ENCODE measurements around the gene ZNF322.
"Not testable (repeated sequence)": the region's sequence is repeated elsewhere in the genome, so short reads cannot be mapped to it uniquely, and the experiment has no call there.

The ZNF322 gene
- 6.7 to 11.0 reads per million in 2 experiments for total RNA-seq

DNA sequence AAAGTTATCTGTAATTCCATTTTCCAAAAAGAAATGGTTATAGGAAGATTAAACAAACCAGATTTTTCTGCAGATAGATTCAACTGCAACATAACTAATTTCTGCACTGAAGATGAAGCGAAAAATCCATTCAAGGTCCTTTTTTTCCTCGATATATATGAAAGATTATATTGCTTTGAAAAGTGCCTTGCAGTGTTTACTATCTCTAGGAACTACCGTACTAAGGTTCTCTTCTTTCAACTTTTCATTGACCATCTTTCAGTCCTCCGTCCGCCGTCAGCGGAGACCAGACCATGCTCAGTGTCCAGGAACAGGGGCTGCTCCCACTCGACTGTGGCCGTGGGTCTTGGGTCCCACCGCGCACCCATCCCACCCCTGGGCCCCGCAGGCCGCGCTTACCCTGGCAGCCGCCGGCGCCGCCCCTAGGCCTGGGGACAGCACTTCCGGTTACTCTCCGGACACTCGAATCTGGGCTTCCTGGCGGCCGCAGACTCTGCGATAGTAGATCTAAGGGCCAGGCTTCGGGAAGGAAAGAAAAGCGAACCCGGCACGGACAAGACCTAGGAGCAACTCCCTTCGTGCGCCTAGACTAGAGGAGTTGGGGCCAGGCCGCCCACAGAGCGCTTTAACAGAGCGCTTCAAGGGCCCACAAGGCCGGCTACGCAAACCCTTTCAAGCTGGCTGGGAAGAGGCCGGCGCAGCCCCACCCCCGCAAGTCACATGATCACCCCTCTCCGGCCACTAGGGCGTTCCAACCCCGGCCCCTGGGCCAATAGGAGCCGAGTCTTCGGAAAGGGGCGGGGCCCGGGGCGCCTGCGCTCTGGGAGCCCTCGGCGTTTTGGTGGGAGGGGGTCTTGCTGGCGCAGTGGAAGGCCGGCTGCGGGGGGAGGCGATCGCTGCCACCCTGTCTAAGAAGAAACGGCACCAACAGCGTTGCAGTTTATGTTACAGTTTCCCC, at the start of gene ZNF322:
Gene ZNF322 (minus strand): TSS at position 705 of the 958 bp plus-strand sequence. CDS start 21,193 bp downstream, outside the sequence.
- peak; percentile 73 for DNase-seq (ENCODE audit: low read depth)

- DNase-seq (ENCODE audit: low read depth): not testable (repeated sequence)
Observed at GRCh38 chr6:26705780-26706179, 46.2 kb upstream of the ZNF322 start.

DNA sequence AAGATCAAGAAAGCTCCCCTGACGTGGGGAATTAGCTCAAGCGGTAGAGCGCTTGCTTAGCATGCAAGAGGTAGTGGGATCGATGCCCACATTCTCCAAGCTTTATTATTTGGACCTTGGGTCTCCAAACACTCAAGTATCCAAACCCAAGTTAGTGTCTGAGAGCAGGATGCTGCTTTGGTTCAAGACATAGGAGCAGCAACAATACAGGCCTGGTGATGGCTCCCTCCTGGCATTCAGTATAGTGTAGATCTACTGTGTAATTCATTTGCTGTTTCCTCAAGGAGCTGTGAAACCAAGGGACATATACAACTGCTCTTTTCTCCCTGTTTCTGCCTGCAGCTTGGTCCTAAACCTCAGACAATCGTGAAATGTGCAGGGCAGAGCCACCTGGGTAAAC, 45.8 kb upstream of the ZNF322 start:
- not testable (repeated sequence) for DNase-seq (ENCODE audit: low read depth)

DNA sequence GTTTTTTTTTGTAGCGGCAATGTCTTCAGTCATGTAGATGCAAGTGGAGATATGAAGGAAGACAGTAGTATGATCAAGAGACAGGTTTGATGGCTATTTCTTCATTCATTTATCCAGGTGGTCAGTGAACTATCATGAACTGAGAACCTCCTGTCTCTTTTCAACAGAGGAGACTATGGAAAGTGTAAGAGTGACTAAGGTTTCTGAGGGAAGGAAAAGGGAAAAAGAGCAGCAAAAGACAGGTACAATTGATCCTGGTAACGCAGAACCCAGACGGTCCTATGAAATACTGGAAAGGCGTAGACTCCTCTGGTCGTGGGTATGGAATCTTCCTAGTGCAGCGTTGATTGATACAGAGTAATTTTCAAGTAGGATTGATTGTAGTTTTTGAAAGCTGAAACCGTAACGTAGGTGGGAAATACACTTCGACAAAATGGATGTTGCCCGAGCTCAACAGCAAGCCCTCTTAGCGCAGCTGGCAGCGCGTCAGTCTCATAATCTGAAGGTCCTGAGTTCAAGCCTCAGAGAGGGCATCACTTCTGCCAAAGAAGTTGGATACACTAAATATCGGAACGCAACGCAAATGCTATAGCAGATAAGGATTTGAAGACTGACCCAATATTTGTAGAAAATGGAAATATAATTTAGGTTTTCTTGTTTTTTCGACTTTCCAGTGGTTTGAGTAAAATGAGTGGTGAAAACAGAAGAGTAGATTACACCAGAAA, 41.6 kb upstream of the ZNF322 start:
- not testable (repeated sequence) for DNase-seq (ENCODE audit: low read depth)

- DNase-seq (ENCODE audit: low read depth): not testable (repeated sequence)
Observed at GRCh38 chr6:26697496-26697895, 38.0 kb upstream of the ZNF322 start.

DNA sequence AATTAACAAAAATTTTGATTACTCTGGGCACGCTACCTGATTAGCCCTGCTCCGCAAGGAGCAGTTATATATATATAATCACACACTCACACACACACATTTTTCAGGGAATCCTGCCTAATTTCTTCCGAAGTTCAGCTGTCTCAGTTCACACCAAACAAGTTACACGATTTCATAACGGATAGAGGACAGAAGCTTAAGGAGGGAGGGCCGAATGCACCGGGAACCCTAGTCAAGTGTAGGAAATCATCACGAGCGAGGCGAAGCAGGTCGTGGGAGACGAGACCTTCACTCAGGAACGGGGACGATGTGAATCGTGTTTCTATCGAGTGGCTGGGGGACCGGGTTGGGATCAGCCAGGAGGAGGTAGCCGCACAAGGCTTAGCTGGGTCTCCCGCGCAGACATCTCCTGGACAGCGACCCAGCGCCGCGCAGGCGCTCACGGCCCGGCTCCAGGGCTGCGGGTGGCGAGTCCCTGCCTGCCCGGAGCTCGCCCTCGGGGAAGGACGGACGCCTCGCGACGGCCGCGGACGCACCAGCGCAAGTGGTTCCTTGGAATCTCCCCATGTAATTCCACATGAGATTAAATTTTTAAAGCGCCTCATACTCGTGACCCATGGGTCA, 29.9 kb upstream of the ZNF322 start:
- not testable (repeated sequence) for DNase-seq (ENCODE audit: low read depth)

DNA sequence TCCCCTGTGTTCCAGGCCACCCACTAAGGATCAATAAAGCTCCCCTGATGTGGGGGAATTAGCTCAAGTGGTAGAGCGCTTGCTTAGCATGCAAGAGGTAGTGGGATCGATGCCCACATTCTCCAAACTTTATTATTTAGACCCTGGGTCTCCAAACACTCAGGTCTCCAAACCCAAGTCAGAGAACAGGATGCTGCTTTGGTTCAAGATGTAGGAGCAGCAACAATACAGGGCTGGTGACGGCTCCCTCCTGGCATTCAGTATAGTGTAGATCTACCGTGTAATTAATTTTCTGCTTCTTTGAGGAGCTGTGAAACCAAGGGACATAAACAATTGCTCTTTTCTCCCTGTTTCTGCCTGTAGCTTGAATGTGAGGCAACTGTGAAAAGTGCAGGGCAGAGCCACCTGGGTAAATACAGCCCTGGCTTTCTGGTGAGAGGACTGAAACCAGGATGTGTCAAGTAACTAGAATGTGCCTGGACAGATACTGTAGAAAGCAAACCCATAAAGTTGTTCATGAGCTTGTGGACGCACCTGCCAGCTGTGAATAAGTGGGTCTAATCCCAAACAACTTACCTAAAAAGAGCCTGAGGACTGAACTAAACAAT, 23.0 kb upstream of the ZNF322 start:
- DNase-seq (ENCODE audit: low read depth): not testable (repeated sequence)

- not testable (repeated sequence) for DNase-seq (ENCODE audit: low read depth)
Observed at GRCh38 chr6:26673287-26673686, 13.7 kb upstream of the ZNF322 start.

DNA sequence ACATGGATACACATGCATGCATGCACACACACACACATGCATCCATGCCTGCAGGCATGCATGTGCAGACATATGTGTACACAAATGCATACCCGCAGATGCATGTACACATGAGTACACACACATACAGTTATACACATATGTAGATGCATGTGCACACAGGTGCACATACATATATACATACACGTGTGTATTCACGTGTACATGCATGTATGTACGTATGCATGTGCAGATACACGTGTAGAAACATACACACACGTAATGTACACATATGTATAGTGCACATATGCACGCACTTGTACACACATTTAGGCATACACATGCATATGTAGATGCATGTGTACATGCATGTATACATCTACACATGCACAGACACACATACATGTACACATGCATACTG, 11.0 kb upstream of the ZNF322 start:
- DNase-seq (ENCODE audit: low read depth): not testable (repeated sequence)

- not testable (repeated sequence) for DNase-seq (ENCODE audit: low read depth)
Observed at GRCh38 chr6:26670003-26670402, 10.5 kb upstream of the ZNF322 start.

DNA sequence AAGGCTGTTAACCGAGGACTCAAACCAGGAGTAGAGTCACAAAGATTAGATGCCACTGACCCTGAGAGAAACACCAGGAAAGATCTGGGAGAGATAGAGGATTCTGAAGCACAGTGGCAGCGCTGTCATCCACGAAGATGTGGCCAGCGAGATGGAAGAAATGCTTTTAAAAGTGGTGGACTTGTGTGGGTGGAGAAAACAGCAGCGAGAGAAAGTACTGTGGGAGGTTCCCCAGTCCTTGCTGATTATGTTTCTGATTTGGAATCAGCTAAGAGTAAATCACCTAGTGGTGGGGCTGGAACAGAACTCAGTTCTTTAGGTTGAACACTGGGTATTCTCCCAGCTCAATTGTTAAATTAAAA, 435 bp upstream of the ZNF322 start:
- DNase-seq (ENCODE audit: low read depth): no peak

GRCh38 chr6:26657256-26657655, 2.3 kb downstream of the ZNF322 start:
- DNase-seq (ENCODE audit: low read depth): no peak

GRCh38 chr6:26653007-26653406, 6.5 kb downstream of the ZNF322 start:
- DNase-seq (ENCODE audit: low read depth): no peak

DNA sequence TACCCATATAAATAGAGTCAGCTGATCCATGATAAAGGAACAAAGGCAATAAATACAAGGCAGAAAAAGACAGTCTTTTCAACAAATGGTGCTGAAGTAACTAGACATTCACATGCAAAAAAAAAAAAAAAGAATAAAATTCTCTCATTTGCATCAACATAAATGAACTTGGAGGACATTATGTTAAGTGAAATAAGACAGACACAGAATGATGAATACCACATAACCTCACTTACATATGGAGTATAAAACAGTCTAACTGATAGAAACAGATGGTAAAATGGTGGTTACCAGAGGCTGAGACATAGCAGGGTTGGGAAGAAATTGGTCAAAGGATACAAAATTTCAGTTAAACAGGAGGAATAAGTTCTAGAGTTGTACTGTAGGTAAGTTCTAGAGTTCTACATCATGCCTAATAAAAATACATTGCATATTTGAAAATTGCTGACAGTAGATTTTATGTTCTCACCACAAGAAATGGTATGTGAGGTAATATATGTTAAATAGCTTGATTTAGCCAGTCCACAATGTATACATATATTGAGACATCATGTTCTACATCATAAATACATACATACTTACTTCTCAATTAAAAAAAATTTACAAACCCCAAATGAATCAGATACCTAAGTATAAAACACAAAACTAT, 8.3 kb downstream of the ZNF322 start:
- no peak for DNase-seq (ENCODE audit: low read depth)

DNA sequence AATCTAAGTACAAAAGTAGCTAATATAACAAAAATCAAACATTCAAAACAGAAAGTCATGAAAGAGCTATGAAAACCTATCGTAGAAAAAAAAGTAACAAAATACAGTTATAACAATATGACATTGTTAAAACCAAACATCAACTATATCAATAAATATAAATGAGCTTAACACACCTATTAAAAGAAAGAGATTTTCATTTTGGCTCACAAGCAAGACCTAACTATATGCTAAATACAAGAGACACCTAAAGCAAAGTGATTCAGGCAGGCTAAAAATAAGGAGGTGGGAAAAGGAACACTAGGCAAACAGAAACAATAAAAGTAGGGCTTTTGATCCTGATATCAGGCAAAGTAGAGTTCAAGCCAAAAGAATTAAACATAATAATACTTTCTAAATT, 13.5 kb downstream of the ZNF322 start:
- DNase-seq (ENCODE audit: low read depth): no peak

- DNase-seq (ENCODE audit: low read depth): no peak
Observed at GRCh38 chr6:26640806-26641205, 18.7 kb downstream of the ZNF322 start.

DNA sequence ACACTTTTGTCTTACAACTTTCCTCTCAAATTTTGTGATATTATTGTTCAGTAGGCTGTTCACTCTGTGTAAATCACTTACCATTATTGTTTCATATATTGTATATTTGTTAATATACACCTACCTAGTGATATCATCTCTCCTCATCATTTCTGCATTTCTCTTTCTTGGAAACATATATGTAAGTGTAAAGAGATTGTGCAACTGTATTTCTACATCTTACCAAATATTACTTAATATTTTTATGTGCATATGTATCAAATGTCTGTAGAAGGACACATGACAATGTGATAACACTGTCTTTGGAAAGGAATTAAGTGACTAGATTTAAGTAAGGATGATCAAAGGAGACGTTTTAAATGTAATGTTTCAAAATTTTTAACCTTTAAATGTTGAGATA, 30.2 kb downstream of the ZNF322 start:
- DNase-seq (ENCODE audit: low read depth): no peak

GRCh38 chr6:26627843-26628242, 31.7 kb downstream of the ZNF322 start:
- no peak for DNase-seq (ENCODE audit: low read depth)

- DNase-seq (ENCODE audit: low read depth): no peak
Observed at GRCh38 chr6:26624557-26624956, 35.0 kb downstream of the ZNF322 start.

DNA sequence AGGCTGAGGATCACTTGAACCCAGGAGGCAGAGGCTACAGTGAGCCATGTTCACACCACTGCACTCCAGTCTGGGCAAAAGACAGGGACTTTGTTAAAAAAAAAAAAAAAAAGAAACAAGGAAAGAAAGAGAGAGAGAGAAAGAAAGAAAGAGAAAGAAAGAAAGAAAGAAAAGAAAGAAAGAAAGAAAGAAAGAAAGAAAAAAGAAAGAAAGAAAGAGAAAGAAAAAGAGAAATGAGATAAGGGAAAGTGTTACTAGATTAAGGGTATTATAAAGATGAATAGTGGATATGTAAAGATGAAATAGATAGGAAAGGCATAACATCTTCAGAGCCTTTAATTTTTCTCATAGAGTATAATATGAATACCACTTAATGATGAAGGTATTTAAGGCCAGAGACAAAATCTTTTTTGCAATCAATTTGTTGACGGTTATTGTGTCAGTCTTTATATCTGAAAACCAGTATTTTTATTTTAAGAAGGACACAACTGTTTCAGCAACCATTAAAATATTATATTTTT, 36.1 kb downstream of the ZNF322 start:
- DNase-seq (ENCODE audit: low read depth): no peak

All from T follicular helper cell (primary cell).